Endothelial cell of umbilical vein (primary cell): ENCODE measurements around the gene FOXD2. TPM values are rescaled to one million over a fixed set of nuclear protein-coding genes. Genes with fewer than 3 reads are reported as not detected.

Experiments
- BruUV-seq: library from RNA; stranded (reverse); fragments of 400-500 nt; replicated peaks from 2 replicates; lab custom pipeline; 2021; lab: Mats Ljungman, UMichigan
- CTCF ChIA-PET: fragments of 300-600, 350-600 bp; sonication (Branson Sonifier 250); formaldehyde crosslinking; loops from one replicate; lab custom pipeline; 2021; ENCODE audit warnings: antibody characterized with exemption, inconsistent platforms; lab: Charles Lee
- POLR2A ChIA-PET: fragments of 300-600, 350-600 bp; sonication (Branson Sonifier 250); formaldehyde crosslinking; loops from one replicate; lab custom pipeline; 2021; ENCODE audit warnings: antibody characterized with exemption, inconsistent platforms; lab: Charles Lee
- DNase-seq: peaks from one replicate; pipeline ENCODE4 v3.0.0-alpha.2; 2011; ENCODE audit warnings: low read depth, low spot score
- FAIRE-seq: peaks from 2 replicates; lab custom pipeline; 2011; peaks lifted over from hg19 to GRCh38; lab: Jason Lieb, UNC
- H2AFZ ChIP-seq: 2 replicates; pipeline ENCODE4 v1.6.0; 2012; ENCODE audit warnings: low read depth, low read length, control low read depth, inconsistent platforms
- H3K27ac ChIP-seq: 2 replicates; pipeline ENCODE4 v1.5.1; 2011; ENCODE audit warnings: low read depth, mild to moderate bottlenecking, control low read depth, low read length, moderate library complexity; ENCODE audit not compliant: insufficient read depth
- H3K27me3 ChIP-seq, 2 experiments: 2 replicates each; pipeline versions ENCODE4 v1.6.0 to v1.6.1; 2011; ENCODE audit warnings: low read length in 2 of 2, mixed read lengths in 1 of 2; ENCODE audit not compliant: control insufficient read depth in 2 of 2, insufficient read depth in 2 of 2
- H3K36me3 ChIP-seq, 2 experiments: 2 replicates in 1 of 2; 3 replicates in 1 of 2; pipeline ENCODE4 v1.5.1; 2011; ENCODE audit warnings: low read length in 2 of 2, mild to moderate bottlenecking in 1 of 2, moderate library complexity in 1 of 2; ENCODE audit not compliant: control insufficient read depth in 2 of 2, insufficient read depth in 2 of 2; ENCODE audit errors: extremely low read depth in 1 of 2
- H3K4me1 ChIP-seq: 3 replicates; pipeline ENCODE4 v1.5.1; 2011; ENCODE audit warnings: mild to moderate bottlenecking, low read length; ENCODE audit not compliant: control insufficient read depth, insufficient read depth; ENCODE audit errors: extremely low read depth
- H3K4me2 ChIP-seq: 2 replicates; pipeline ENCODE4 v1.6.1; 2011; ENCODE audit warnings: low read length, control low read depth, mixed read lengths; ENCODE audit not compliant: insufficient read depth
- H3K4me3 ChIP-seq, 3 experiments: fragments of 200-600 bp in 1 of 3; sonication (generic), shearing (Covaris generic) in 1 of 3; replicated peaks in 1 of 3; 2 replicates each; pipeline ENCODE4 v1.5.1; 2011 to 2016; ENCODE audit warnings: control low read depth in 3 of 3, low read length in 3 of 3, mild to moderate bottlenecking in 2 of 3, inconsistent platforms in 1 of 3, low read depth in 1 of 3, moderate library complexity in 1 of 3; ENCODE audit not compliant: insufficient read depth in 1 of 3
- H3K79me2 ChIP-seq: 2 replicates; pipeline ENCODE4 v1.6.0; 2012; ENCODE audit warnings: low read length, inconsistent platforms; ENCODE audit not compliant: control insufficient read depth, insufficient read depth
- H3K9ac ChIP-seq: replicated peaks from 2 replicates; pipeline ENCODE3; 2011; ENCODE audit warnings: low read length, control low read depth; ENCODE audit not compliant: insufficient read depth; ENCODE audit errors: extremely low read depth
- H3K9me1 ChIP-seq: replicated peaks from 3 replicates; pipeline ENCODE4 v1.6.0; 2011; ENCODE audit warnings: mild to moderate bottlenecking, low read length; ENCODE audit not compliant: control insufficient read depth, insufficient read depth; ENCODE audit errors: extremely low read depth
- H3K9me3 ChIP-seq: replicated peaks from 2 replicates; pipeline ENCODE4 v1.5.1; 2012; ENCODE audit warnings: low read length, inconsistent platforms; ENCODE audit not compliant: control insufficient read depth, insufficient read depth
- H4K20me1 ChIP-seq: replicated peaks from 2 replicates; pipeline ENCODE3; 2011; ENCODE audit warnings: mild to moderate bottlenecking, low read length; ENCODE audit not compliant: control insufficient read depth, insufficient read depth; ENCODE audit errors: extremely low read depth
- CTCF ChIP-seq, 2 donors: IDR thresholded peaks; 1 replicate in 1 of 2; 2 replicates in 1 of 2; pipeline ENCODE4 v1.5.1; 2011; ENCODE audit warnings: low read length in 2 of 2, mild to moderate bottlenecking in 2 of 2, moderate library complexity in 2 of 2, control low read depth in 1 of 2, inconsistent platforms in 1 of 2, low read depth in 1 of 2; ENCODE audit not compliant: insufficient read depth in 1 of 2; ENCODE audit errors: extremely low read depth in 1 of 2
- EZH2 ChIP-seq: IDR thresholded peaks from 2 replicates; pipeline ENCODE4 v1.6.1; 2012; ENCODE audit warnings: borderline replicate concordance, low read depth, mild to moderate bottlenecking, moderate library complexity, low read length, inconsistent platforms; ENCODE audit not compliant: severe bottlenecking
- GATA2 ChIP-seq: IDR thresholded peaks from 2 replicates; pipeline ENCODE4 v1.7.0; 2011; ENCODE audit warnings: low read depth, mild to moderate bottlenecking, moderate library complexity, mixed read lengths, low read length; ENCODE audit not compliant: insufficient read length, insufficient read depth
- JUN ChIP-seq: IDR thresholded peaks from 2 replicates; pipeline ENCODE4 v1.6.1; 2011; ENCODE audit warnings: borderline replicate concordance, low read depth; ENCODE audit not compliant: insufficient read length, insufficient read depth
- MYC ChIP-seq: IDR thresholded peaks from one replicate; pipeline ENCODE4 v1.6.1; 2011; ENCODE audit warnings: mild to moderate bottlenecking, low read depth, low read length
- POLR2A ChIP-seq: IDR thresholded peaks from 2 replicates; pipeline ENCODE4 v1.6.1; 2012; ENCODE audit warnings: low read depth, mild to moderate bottlenecking, control low read depth, low read length
- POLR2AphosphoS5 ChIP-seq: IDR thresholded peaks from 2 replicates; pipeline ENCODE4 v1.6.1; 2012; ENCODE audit warnings: low read depth, mild to moderate bottlenecking, control low read depth, low read length, moderate library complexity; ENCODE audit not compliant: insufficient read depth
- dilution Hi-C: fragments of 300-500 bp; cut with MboI; formaldehyde crosslinking; loops from one replicate; pipeline ENCODE4 v1.15.0; 2019; ENCODE audit warnings: low sequenced_read_pairs; ENCODE audit not compliant: extremely low pct_ligation_motif_present
- intact Hi-C: fragments of 100-400 bp; cut with micrococcal nuclease; formaldehyde crosslinking; loops from one replicate; pipeline ENCODE4 v1.10.0; 2022
- polyA plus RNA-seq, 4 experiments: library from polyadenylated mRNA; depleted of rRNA in 3 of 4; stranded (reverse) in 3 of 4; unstranded in 1 of 4; fragments of >200 nt; gene quantifications; 2 replicates each; pipeline versions ENCODE4 v1.2.1 to v1.2.3, GENCODE V29; 2011 to 2012; ENCODE audit warnings: missing spikeins in 1 of 4
- total RNA-seq: library from RNA; stranded (reverse); gene quantifications from 2 replicates; pipeline ENCODE4 v1.2.3, GENCODE V29; 2021
- TF ChIP-seq, protein P1 (sequence below): IDR thresholded peaks from 2 replicates; pipeline ENCODE4 v1.6.1; 2011; ENCODE audit not compliant: insufficient read depth, insufficient read length

Gene FOXD2
- total and polyA plus RNA-seq, 2 donors (not counting 3 experiments of a cell fraction or from before 2014, with no cell fraction given), result 0.01 to 0.09 TPM

DNA sequence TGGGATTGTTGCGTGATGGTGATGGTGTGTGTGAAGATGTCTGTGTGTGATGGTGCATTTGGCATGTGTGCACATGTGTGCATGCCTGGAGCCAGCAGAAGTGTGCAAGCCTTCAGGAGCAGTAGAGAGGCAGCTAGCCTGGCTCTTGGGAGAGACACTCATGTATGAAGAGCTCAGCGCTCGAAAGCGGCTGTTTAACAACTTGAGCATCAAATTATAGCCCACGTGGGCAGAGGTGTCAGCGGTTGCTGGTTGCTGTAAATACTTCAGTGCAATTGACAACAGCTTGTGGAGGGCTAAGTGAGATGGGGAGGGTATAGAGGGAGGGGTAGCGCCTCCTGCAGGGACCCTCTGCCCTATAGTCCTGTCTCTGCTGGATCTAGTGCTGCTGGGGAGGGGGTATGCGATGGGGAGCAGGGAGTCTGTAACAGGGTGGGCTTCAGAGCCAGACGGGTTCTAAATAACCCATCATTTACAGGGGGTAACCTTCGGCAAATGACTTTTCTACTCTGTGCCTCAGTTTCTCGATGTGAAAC lies 21.5 kb downstream of the FOXD2 start:
- dilution Hi-C loops (loop anchor here (25.0 kb wide), 1 partner anchor 228 kb away; no protein-coding TSS in a partner anchor), intact Hi-C loops (no loop called here)
- H3K27ac ChIP-seq, result no peak overlapping the region
- TF ChIP-seq EZH2 (no peak), POLR2AphosphoS5 (no peak)
- TF ChIP-seq, protein P1, sequence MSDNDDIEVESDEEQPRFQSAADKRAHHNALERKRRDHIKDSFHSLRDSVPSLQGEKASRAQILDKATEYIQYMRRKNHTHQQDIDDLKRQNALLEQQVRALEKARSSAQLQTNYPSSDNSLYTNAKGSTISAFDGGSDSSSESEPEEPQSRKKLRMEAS, result no peak
- H3K9me3 ChIP-seq, result no peaks in the 10 kb centered on the region
- no peaks in the 10 kb centered on the region for H3K9me1 ChIP-seq
- H2AFZ ChIP-seq, result no peak overlapping the region
- no peak overlapping the region for H3K4me3 ChIP-seq
- H3K4me1 ChIP-seq, result no peaks in the 10 kb centered on the region
- BruUV-seq, result no TSS peak
- H3K4me2 ChIP-seq, result no peak overlapping the region
- POLR2A ChIA-PET, result no interaction called here
- DNase-seq, result no peak
- no peaks in the 10 kb centered on the region for H3K79me2 ChIP-seq
- H3K36me3 ChIP-seq, result no peaks in the 10 kb centered on the region
- H4K20me1 ChIP-seq, result no peaks in the 10 kb centered on the region
- CTCF ChIA-PET, result interaction anchor here (1.0 to 2.2 kb wide), 2 partner anchors 23 to 267 kb away, joined by 3 to 7 read pairs; no protein-coding TSS in a partner anchor
- FAIRE-seq, result no peak
- H3K27me3 ChIP-seq, result peaks cover 24 to 27% of the 10 kb centered on the region in 2 experiments
- H3K9ac ChIP-seq, result no peak overlapping the region

DNA sequence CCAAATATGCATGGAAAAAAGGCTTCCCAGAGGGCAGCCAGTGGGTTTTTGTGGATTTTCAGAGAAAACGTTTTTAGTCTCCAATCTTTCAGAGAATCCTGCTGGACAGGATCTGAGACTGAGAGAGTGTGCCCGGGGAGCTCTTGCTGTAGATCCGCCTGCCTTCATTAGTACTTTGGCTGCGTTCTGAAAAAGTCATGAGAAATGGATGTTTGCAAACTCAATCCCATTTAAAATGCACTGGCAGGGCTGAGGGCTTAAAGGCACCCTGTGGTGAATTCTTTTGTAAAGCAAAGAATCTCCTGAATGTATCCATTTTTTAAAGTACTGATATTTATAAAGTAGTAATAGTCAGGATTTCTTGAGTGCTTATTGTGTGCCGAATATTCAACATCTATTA lies 22.2 kb downstream of the FOXD2 start:
- H2AFZ ChIP-seq, result no peak overlapping the region
- no peak for TF ChIP-seq POLR2AphosphoS5
- TF ChIP-seq JUN, result no peak
- no peak for TF ChIP-seq EZH2
- TF ChIP-seq CTCF (IDR thresholded peaks at IDR 0.05; ENCODE audit: extremely low read depth in 1 of 2, insufficient read depth in 1 of 2, low read depth in 1 of 2, low read length in 2 of 2), result no peak
- no peak for TF ChIP-seq MYC
- no peak for TF ChIP-seq GATA2
- no peak for TF ChIP-seq POLR2A
- TF ChIP-seq, protein P1, result no peak
- no TSS peak for BruUV-seq
- H3K4me3 ChIP-seq, result no peak overlapping the region
- dilution Hi-C loops (loop anchor here (25.0 kb wide), 1 partner anchor 227 kb away; no protein-coding TSS in a partner anchor), intact Hi-C loops (no loop called here)
- H3K27ac ChIP-seq, result no peak overlapping the region
- H4K20me1 ChIP-seq, result no peaks in the 10 kb centered on the region
- POLR2A ChIA-PET, result no interaction called here
- H3K36me3 ChIP-seq, result no peaks in the 10 kb centered on the region
- H3K9ac ChIP-seq, result no peak overlapping the region
- H3K4me1 ChIP-seq, result no peaks in the 10 kb centered on the region
- CTCF ChIA-PET, result interaction anchor here (2.2 kb wide), 1 partner anchor 266 kb away, joined by 7 read pairs; no protein-coding TSS in a partner anchor
- no peak overlapping the region for H3K4me2 ChIP-seq
- DNase-seq (no peak), FAIRE-seq (no peak)
- H3K79me2 ChIP-seq, result no peaks in the 10 kb centered on the region
- H3K27me3 ChIP-seq, result peaks cover 24 to 27% of the 10 kb centered on the region in 2 experiments
- H3K9me1 ChIP-seq, result no peaks in the 10 kb centered on the region
- no peaks in the 10 kb centered on the region for H3K9me3 ChIP-seq
